Caco-2 (cell line): ENCODE results near the gene OR5C1. TPM values are rescaled to one million over a fixed set of nuclear protein-coding genes. Genes with fewer than 3 reads are reported as not detected.
"Not testable (repeated sequence)": the region's sequence is repeated elsewhere in the genome, so short reads cannot be mapped to it uniquely, and the experiment has no call there.

Experiments
- BruUV-seq: library from RNA; stranded (reverse); fragments of 400-500 nt; replicated peaks from 2 replicates; lab custom pipeline; 2021; lab: Mats Ljungman, UMichigan
- CTCF ChIA-PET: fragments of 300-600 bp; sonication (Branson Sonifier 250); formaldehyde crosslinking; loops from one replicate; lab custom pipeline; 2022; ENCODE audit warnings: antibody characterized with exemption; lab: Charles Lee
- POLR2A ChIA-PET: fragments of 300-600 bp; sonication (Branson Sonifier 250); formaldehyde crosslinking; loops from one replicate; lab custom pipeline; 2022; ENCODE audit warnings: antibody characterized with exemption; lab: Charles Lee
- DNase-seq, 2 experiments: peaks; one replicate each; pipeline versions ENCODE4 v3.0.0 to v3.0.0-alpha.2; 2020 to 2022
- H3K27me3 ChIP-seq: replicated peaks from 2 replicates; pipeline ENCODE4 v1.6.0; 2011; ENCODE audit warnings: low read length; ENCODE audit not compliant: control insufficient read depth, insufficient read depth
- H3K36me3 ChIP-seq: 2 replicates; pipeline ENCODE4 v1.5.1; 2011; ENCODE audit warnings: low read length; ENCODE audit not compliant: control insufficient read depth, insufficient read depth
- H3K4me1 ChIP-seq: fragments of 250-450 bp; sonication (Bioruptor Pico); 2 replicates; pipeline ENCODE4 v1.5.1; 2020; ENCODE audit warnings: mild to moderate bottlenecking
- H3K4me3 ChIP-seq: 2 replicates; pipeline ENCODE4 v1.5.1; 2011; ENCODE audit warnings: low read depth, mild to moderate bottlenecking, control low read depth, low read length
- H3K9me3 ChIP-seq: fragments of 250-450 bp; sonication (Bioruptor Pico); 2 replicates; pipeline ENCODE4 v1.5.1; 2020; ENCODE audit warnings: mild to moderate bottlenecking, moderate library complexity
- H3K27ac Mint-ChIP-seq: one replicate; pipeline ENCODE4 v1.8.0; 2022; ENCODE audit warnings: mixed read lengths; ENCODE audit not compliant: unreplicated experiment
- H3K27me3 Mint-ChIP-seq: one replicate; pipeline ENCODE4 v1.8.0; 2022; ENCODE audit warnings: mixed read lengths; ENCODE audit not compliant: insufficient read depth, unreplicated experiment
- H3K36me3 Mint-ChIP-seq: one replicate; pipeline ENCODE4 v1.8.0; 2022; ENCODE audit warnings: mild to moderate bottlenecking, mixed read lengths; ENCODE audit not compliant: insufficient read depth, unreplicated experiment
- H3K4me1 Mint-ChIP-seq: one replicate; pipeline ENCODE4 v1.8.0; 2022; ENCODE audit warnings: low read depth, mixed read lengths; ENCODE audit not compliant: unreplicated experiment
- H3K4me3 Mint-ChIP-seq: one replicate; pipeline ENCODE4 v1.8.0; 2022; ENCODE audit warnings: mild to moderate bottlenecking, moderate library complexity, mixed read lengths; ENCODE audit not compliant: unreplicated experiment
- H3K9me3 Mint-ChIP-seq: one replicate; pipeline ENCODE4 v1.8.0; 2022; ENCODE audit warnings: mixed read lengths; ENCODE audit not compliant: unreplicated experiment
- CTCF ChIP-seq, 2 experiments: fragments of 200-600 bp in 1 of 2; IDR thresholded peaks; 1 replicate in 1 of 2; 2 replicates in 1 of 2; pipeline versions ENCODE4 v1.5.1 to v1.8.0; 2011 to 2022; ENCODE audit warnings: antibody characterized with exemption in 1 of 2, control low read depth in 1 of 2, inconsistent platforms in 1 of 2, low read depth in 1 of 2, low read length in 1 of 2, mild to moderate bottlenecking in 1 of 2, moderate library complexity in 1 of 2; ENCODE audit not compliant: insufficient read depth in 1 of 2, severe bottlenecking in 1 of 2, unreplicated experiment in 1 of 2
- intact Hi-C: fragments of 100-400 bp; cut with micrococcal nuclease; formaldehyde crosslinking; loops from one replicate; pipeline ENCODE4 v1.10.0; 2022; ENCODE audit not compliant: unreplicated experiment
- total RNA-seq: library from RNA; stranded (reverse); gene quantifications from 2 replicates; pipeline ENCODE4 v1.2.3, GENCODE V29; 2022

OR5C1 gene
- total RNA-seq, 1 experiment from 2014 or later: not detected

- no peaks in the 10 kb centered on the region for H3K9me3 Mint-ChIP-seq
- H3K4me3 Mint-ChIP-seq: no peak overlapping the region
- H3K4me1 Mint-ChIP-seq: no peaks in the 10 kb centered on the region
- no TSS peak for BruUV-seq
- Histone ChIP-seq H3K9me3 (no peaks in the 10 kb centered on the region), H3K4me3 (no peak overlapping the region), H3K36me3 (no peaks in the 10 kb centered on the region), H3K4me1 (peaks cover 3% of the 10 kb centered on the region; the same call in 1 of the 2 replicates), H3K27me3 (no peaks in the 10 kb centered on the region)
- CTCF ChIA-PET: interaction anchor here (1.0 kb wide), 1 partner anchor 159 kb away, joined by 5 read pairs; no protein-coding TSS in a partner anchor
- peaks cover 13% of the 10 kb centered on the region for H3K36me3 Mint-ChIP-seq
- no peaks in the 10 kb centered on the region for H3K27me3 Mint-ChIP-seq
- H3K27ac Mint-ChIP-seq: no peak overlapping the region
- intact Hi-C loops: no loop called here
- POLR2A ChIA-PET: no interaction called here
- DNase-seq: no peak
- no peak for TF ChIP-seq CTCF (IDR thresholded peaks at IDR 0.05; ENCODE audit: insufficient read depth in 1 of 2, low read depth in 1 of 2, low read length in 1 of 2, severe bottlenecking in 1 of 2, unreplicated experiment in 1 of 2)
Measured at GRCh38 chr9:122832194-122832593, 43.5 kb downstream of the OR5C1 start.

- no peaks in the 10 kb centered on the region for H3K9me3 Mint-ChIP-seq
- no peaks in the 10 kb centered on the region for H3K27me3 ChIP-seq
- no TSS peak for BruUV-seq
- no peaks in the 10 kb centered on the region for H3K4me1 Mint-ChIP-seq
- H3K36me3 Mint-ChIP-seq: no peaks in the 10 kb centered on the region
- DNase-seq: peak in 1 of 2 experiments; percentile 20
- no peaks in the 10 kb centered on the region for H3K36me3 ChIP-seq
- TF ChIP-seq CTCF (IDR thresholded peaks at IDR 0.05; ENCODE audit: insufficient read depth in 1 of 2, low read depth in 1 of 2, low read length in 1 of 2, severe bottlenecking in 1 of 2, unreplicated experiment in 1 of 2): peak in 1 of 2 experiments; percentile 23
- no peak overlapping the region for H3K4me3 ChIP-seq
- POLR2A ChIA-PET: no interaction called here
- CTCF ChIA-PET: interaction anchor here (0.6 kb wide), 1 partner anchor 63 kb away, joined by 7 read pairs; no protein-coding TSS in a partner anchor
- intact Hi-C loops: no loop called here
- H3K9me3 ChIP-seq: no peaks in the 10 kb centered on the region
- H3K27me3 Mint-ChIP-seq: no peaks in the 10 kb centered on the region
- no peak overlapping the region for H3K27ac Mint-ChIP-seq
- H3K4me1 ChIP-seq: no peaks in the 10 kb centered on the region
- H3K4me3 Mint-ChIP-seq: no peak overlapping the region
Measured at GRCh38 chr9:122835313-122835731, 46.6 kb downstream of the OR5C1 start.

DNA sequence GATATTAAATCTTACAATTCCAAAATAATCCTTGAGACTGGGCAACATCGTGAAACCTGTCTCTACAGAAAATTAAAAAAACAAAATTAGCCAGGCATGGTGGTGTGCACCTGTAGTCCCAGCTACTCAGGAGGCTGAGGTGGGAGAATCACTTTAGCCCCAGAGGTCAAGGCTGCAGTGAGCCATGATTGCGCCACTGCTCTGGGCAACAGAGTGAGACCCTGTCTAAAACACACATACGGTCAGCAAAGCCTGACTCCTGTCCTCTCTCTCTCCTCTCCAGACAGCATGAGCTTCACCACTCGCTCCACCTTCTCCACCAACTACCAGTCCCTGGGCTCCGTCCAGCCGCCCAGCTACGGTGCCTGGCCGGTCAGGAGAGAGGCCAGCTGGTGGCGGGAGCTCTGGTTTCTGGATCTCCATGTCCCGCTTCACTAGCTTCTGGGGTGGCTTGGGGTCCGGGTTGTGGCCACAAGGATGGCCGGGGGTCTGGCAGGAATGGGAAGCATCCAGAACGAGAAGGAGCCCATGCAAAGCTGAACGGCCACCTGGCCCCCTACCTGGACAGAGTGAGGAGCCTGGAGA lies 48.6 kb downstream of the OR5C1 start:
- no peak for TF ChIP-seq CTCF (IDR thresholded peaks at IDR 0.05; ENCODE audit: insufficient read depth in 1 of 2, low read depth in 1 of 2, low read length in 1 of 2, severe bottlenecking in 1 of 2, unreplicated experiment in 1 of 2)
- ChIA-PET CTCF (no interaction called here), POLR2A (no interaction called here)
- intact Hi-C loops: no loop called here
- Mint-ChIP-seq H3K9me3 (no peaks in the 10 kb centered on the region), H3K27me3 (no peaks in the 10 kb centered on the region), H3K4me1 (no peaks in the 10 kb centered on the region), H3K36me3 (no peaks in the 10 kb centered on the region), H3K27ac (no peak overlapping the region), H3K4me3 (no peak overlapping the region)
- no peaks in the 10 kb centered on the region for H3K36me3 ChIP-seq
- no peaks in the 10 kb centered on the region for H3K27me3 ChIP-seq
- no peak for DNase-seq
- no peaks in the 10 kb centered on the region for H3K4me1 ChIP-seq
- no peak overlapping the region for H3K4me3 ChIP-seq
- no peaks in the 10 kb centered on the region for H3K9me3 ChIP-seq
- BruUV-seq: no TSS peak

DNA sequence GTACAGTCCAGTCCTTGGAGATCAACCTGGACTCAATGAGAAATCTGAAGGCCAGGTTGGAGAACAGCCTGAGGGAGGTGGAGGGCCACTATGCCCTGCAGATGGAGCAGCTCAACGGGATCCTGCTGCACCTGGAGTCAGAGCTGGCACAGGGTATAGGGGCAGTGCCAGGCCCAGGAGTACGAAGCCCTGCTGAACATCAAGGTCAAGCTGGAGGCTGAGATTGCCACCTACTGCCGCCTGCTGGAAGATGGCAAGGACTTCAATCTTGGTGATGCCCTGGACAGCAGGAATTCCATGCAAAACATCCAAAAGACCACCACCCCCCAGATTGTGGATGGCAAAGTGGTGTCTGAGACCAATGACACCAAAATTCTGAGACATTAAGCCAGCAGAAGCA lies 49.7 kb downstream of the OR5C1 start:
- BruUV-seq, POLR2A ChIA-PET, CTCF ChIA-PET, H3K4me1 ChIP-seq, H3K9me3 Mint-ChIP-seq, H3K9me3 ChIP-seq, H3K4me1 Mint-ChIP-seq, H3K4me3 Mint-ChIP-seq, H3K27me3 Mint-ChIP-seq, intact Hi-C loops, H3K4me3 ChIP-seq, DNase-seq, H3K36me3 ChIP-seq, H3K27ac Mint-ChIP-seq, H3K27me3 ChIP-seq, H3K36me3 Mint-ChIP-seq: not testable (repeated sequence)
